ENCODE measurements around the gene GPR160. TPM values are rescaled to one million over a fixed set of nuclear protein-coding genes. Genes with fewer than 3 reads are reported as not detected.

GPR160 gene
- total and polyA plus RNA-seq, 2 experiments from 2014 or later, result 39.4 to 55.7 TPM

- TF ChIP-seq REST (IDR thresholded peaks at IDR 0.05; ENCODE audit: unreplicated experiment) (no peak), STAT1 (IDR thresholded peaks at IDR 0.05; ENCODE audit: unreplicated experiment) (no peak), NANOG (IDR thresholded peaks at IDR 0.05; ENCODE audit: borderline replicate concordance) (no peak)
Measured at GRCh38 chr3:169992781-169993180, 45.0 kb upstream of the GPR160 start (continued).

GRCh38 chr3:169993761-169994160 is 44.0 kb upstream of the GPR160 start:
- Mint-ChIP-seq H3K36me3 (ENCODE audit: low read depth) (peaks cover 14% of the 10 kb centered on the region), H3K27ac (no peak overlapping the region), H3K4me3 (no peak overlapping the region), H3K9me3 (no peaks in the 10 kb centered on the region), H3K4me1 (no peaks in the 10 kb centered on the region), H3K27me3 (ENCODE audit: insufficient read depth, low read depth, poor library complexity) (no peaks in the 10 kb centered on the region)
- Histone ChIP-seq H3K4me1 (ENCODE audit: insufficient read depth) (no peaks in the 10 kb centered on the region), H3K36me3 (ENCODE audit: insufficient read depth) (peaks cover 27% of the 10 kb centered on the region; the same call in 1 of the 2 replicates), H3K9me2 (ENCODE audit: insufficient read depth) (no peaks in the 10 kb centered on the region), H4K20me1 (replicated peaks; ENCODE audit: insufficient read depth) (peaks cover 9% of the 10 kb centered on the region; the same call in 1 of the 2 replicates), H2AFZ (no peak overlapping the region), H3K4me3 (no peak overlapping the region), H3K79me2 (replicated peaks; ENCODE audit: insufficient read depth) (no peaks in the 10 kb centered on the region), H3F3A (replicated peaks; ENCODE audit: low read depth) (no peaks in the 10 kb centered on the region), H3K27ac (ENCODE audit: low read depth) (no peak overlapping the region), H3K4me2 (no peak overlapping the region), H3K27me3 (ENCODE audit: insufficient read depth) (no peaks in the 10 kb centered on the region)
- no peak for DNase-seq (ENCODE audit: low spot score)
- no peak for ATAC-seq
- TF ChIP-seq STAT1 (IDR thresholded peaks at IDR 0.05; ENCODE audit: unreplicated experiment), result no peak
- no peak for TF ChIP-seq CREB1 (CRISPR knock-in tag; IDR thresholded peaks at IDR 0.05; ENCODE audit: low read depth)
- no peak for TF ChIP-seq POLR2AphosphoS5 (IDR thresholded peaks at IDR 0.05; ENCODE audit: low read depth)
- no peak for TF ChIP-seq REST (IDR thresholded peaks at IDR 0.05; ENCODE audit: unreplicated experiment)
- no peak for TF ChIP-seq ZNF331 (CRISPR knock-in tag; IDR thresholded peaks at IDR 0.05; ENCODE audit: low read depth)
- no peak for TF ChIP-seq EZH2 (IDR thresholded peaks at IDR 0.05; ENCODE audit: low read depth, unreplicated experiment)
- no peak for TF ChIP-seq JUNB (IDR thresholded peaks at IDR 0.05; ENCODE audit: unreplicated experiment)
- no peak for TF ChIP-seq ZNF114 (CRISPR knock-in tag; IDR thresholded peaks at IDR 0.05)
- no peak for TF ChIP-seq EZH2phosphoT487 (IDR thresholded peaks at IDR 0.05; ENCODE audit: unreplicated experiment)
- TF ChIP-seq NANOG (IDR thresholded peaks at IDR 0.05; ENCODE audit: borderline replicate concordance), result no peak
- no peak for TF ChIP-seq ETS1 (IDR thresholded peaks at IDR 0.05)

Measured in GM23338 (cell line).